ENCODE data around the gene GAL3ST2. TPM values are rescaled to one million over a fixed set of nuclear protein-coding genes. Genes with fewer than 3 reads are reported as not detected.
"Not testable (repeated sequence)": the region's sequence is repeated elsewhere in the genome, so short reads cannot be mapped to it uniquely, and the experiment has no call there.

GAL3ST2 gene
- total and polyA plus RNA-seq, 4 donors: 0.40 TPM; not detected in 3

DNA sequence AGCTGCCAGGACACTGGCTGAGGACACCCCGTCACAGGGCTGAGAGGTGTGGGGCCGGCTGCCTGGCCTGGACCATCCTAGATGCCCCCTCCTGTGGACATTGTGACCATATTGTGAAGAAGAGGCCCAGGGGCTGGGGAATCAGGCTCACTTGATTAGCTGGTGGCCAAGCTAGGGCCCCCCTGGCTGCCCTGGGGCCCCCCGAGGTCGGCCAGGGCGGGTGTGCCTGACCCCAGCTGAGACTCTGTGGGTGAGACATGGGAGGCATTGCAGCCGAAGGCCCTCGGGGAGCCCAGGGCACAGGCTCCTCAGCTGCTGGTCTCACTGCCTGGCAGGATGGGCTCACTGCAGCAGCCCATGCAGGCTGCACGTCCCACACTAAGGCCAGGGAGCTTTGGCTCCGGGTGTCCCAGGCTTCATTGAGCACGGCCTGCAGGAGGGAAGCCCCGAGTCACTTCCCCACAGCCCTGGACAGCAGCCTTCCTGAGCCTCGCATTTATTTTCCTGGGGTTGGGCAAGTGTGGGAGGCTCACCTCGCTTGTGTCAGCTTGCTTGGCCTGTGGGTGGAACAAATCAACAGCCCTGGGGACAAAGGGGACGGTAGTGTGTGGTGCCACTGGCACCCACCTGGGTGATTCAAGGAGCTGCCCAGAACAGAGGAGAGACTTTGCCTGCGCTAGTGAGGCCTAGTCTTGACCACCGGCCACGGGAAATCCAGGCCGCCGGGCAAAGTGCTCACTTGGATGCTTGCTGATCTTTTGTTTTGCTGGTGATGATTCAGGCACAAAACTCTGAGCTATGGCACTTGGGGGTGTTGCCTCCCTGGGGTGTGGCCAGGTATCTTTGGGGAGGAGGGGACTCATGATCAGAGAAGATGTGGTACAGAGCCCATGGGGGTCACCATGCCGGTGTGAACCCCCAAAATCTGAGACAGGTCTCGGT lies 1.3 kb downstream of the GAL3ST2 start:
- WGBS, 2 donors: 79% methylated on average over 18 to 21 of the region's 21 CpGs
- H3K27me3 ChIP-seq (ENCODE audit: control insufficient read depth in 3 of 3, insufficient read depth in 3 of 3, low read length in 2 of 3): no peaks in the 10 kb centered on the region

DNA sequence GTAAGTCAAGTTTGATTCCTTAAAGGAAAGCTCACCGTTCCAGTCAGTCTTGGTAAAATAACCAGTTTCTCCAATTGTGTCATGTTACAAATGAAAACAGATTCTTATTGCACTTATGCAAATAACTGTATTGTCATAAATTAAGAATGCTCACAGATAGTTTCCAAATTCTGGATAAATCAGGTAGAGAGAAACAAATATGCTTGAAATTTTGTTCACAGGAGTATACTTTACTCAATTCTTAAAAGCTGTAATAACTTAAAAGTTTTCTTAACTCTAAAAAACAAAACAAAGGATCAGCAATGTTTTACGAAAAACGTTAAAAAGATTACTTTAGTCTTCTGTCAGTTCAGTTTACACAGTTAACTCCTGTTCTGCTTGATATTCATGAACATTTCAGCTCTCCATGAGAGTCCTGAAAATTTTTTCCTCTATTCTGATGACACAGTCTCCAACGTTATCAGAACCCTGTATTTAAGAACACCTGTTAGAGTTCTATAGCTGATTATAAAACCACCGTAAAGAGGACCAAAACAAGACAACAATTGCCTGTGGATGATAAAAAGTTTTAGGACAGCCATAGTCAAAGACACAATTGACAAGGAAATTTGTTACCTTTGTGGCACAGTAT lies 4.4 kb downstream of the GAL3ST2 start:
- ATAC-seq (ENCODE audit: insufficient read depth, low FRiP score) (no peak), DNase-seq (no peak)
- Histone ChIP-seq H3K27me3 (ENCODE audit: control insufficient read depth in 3 of 3, insufficient read depth in 3 of 3, low read length in 2 of 3) (peaks cover 0 to under 1% (median 0%) of the 10 kb centered on the region in 3 donors), H3K9me3 (ENCODE audit: control insufficient read depth in 4 of 4, insufficient read depth in 3 of 4, low read length in 3 of 4) (no peaks in the 10 kb centered on the region), H3K27ac (ENCODE audit: low read depth in 1 of 2, low read length in 1 of 2) (no peak overlapping the region), H3K4me1 (ENCODE audit: control insufficient read depth in 5 of 5, insufficient read depth in 5 of 5, low read length in 5 of 5) (no peaks in the 10 kb centered on the region), H3K36me3 (ENCODE audit: control insufficient read depth in 4 of 4, insufficient read depth in 4 of 4, low read length in 4 of 4) (no peaks in the 10 kb centered on the region), H3K9ac (ENCODE audit: insufficient read depth in 1 of 2, low read length in 2 of 2) (no peak overlapping the region), H3K4me3 (no peak overlapping the region)
- WGBS, 2 donors: 87 to 90% methylated on average over 5 of the region's 5 CpGs
- TF ChIP-seq, protein P1, sequence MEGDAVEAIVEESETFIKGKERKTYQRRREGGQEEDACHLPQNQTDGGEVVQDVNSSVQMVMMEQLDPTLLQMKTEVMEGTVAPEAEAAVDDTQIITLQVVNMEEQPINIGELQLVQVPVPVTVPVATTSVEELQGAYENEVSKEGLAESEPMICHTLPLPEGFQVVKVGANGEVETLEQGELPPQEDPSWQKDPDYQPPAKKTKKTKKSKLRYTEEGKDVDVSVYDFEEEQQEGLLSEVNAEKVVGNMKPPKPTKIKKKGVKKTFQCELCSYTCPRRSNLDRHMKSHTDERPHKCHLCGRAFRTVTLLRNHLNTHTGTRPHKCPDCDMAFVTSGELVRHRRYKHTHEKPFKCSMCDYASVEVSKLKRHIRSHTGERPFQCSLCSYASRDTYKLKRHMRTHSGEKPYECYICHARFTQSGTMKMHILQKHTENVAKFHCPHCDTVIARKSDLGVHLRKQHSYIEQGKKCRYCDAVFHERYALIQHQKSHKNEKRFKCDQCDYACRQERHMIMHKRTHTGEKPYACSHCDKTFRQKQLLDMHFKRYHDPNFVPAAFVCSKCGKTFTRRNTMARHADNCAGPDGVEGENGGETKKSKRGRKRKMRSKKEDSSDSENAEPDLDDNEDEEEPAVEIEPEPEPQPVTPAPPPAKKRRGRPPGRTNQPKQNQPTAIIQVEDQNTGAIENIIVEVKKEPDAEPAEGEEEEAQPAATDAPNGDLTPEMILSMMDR (IDR thresholded peaks at IDR 0.05; ENCODE audit: control extremely low read depth, extremely low read depth): no peak

More for the DNA sequence above, 1.3 kb downstream of the GAL3ST2 start:
- Histone ChIP-seq H3K36me3 (ENCODE audit: control insufficient read depth in 4 of 4, insufficient read depth in 4 of 4, low read length in 4 of 4) (no peaks in the 10 kb centered on the region), H3K4me3 (no peak overlapping the region), H3K27ac (ENCODE audit: low read depth in 1 of 2, low read length in 1 of 2) (no peak overlapping the region), H3K9me3 (ENCODE audit: control insufficient read depth in 4 of 4, insufficient read depth in 3 of 4, low read length in 3 of 4) (no peaks in the 10 kb centered on the region), H3K4me1 (ENCODE audit: control insufficient read depth in 5 of 5, insufficient read depth in 5 of 5, low read length in 5 of 5) (peaks cover 0 to 8% (median 0%) of the 10 kb centered on the region in 5 donors), H3K9ac (ENCODE audit: insufficient read depth in 1 of 2, low read length in 2 of 2) (no peak overlapping the region)
- DNase-seq (no peak), ATAC-seq (ENCODE audit: insufficient read depth, low FRiP score) (no peak)
- TF ChIP-seq, protein P1 (IDR thresholded peaks at IDR 0.05; ENCODE audit: control extremely low read depth, extremely low read depth): no peak

DNA sequence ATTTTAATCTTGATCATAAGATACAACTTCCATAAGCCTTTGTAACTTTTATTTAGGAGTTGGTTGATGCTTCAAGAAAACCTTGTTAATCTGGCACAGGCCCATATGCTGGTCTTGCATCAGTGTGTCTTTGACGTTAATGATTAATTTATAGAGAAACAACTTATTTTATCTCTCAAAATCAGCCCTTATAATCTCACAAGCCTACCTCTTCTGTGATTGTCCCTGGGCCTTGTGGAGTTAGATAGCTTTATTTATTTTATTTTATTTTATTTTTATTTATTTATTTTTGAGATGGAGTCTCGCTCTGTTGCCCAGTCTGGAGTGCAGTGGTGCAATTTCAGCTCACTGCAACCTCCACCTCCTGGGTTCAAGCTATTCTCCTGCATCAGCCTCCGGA lies 5.4 kb downstream of the GAL3ST2 start:
- H3K9me3 ChIP-seq (ENCODE audit: control insufficient read depth in 4 of 4, insufficient read depth in 3 of 4, low read length in 3 of 4); DNase-seq; H3K9ac ChIP-seq (ENCODE audit: insufficient read depth in 1 of 2, low read length in 2 of 2); ATAC-seq (ENCODE audit: insufficient read depth, low FRiP score); H3K4me3 ChIP-seq; H3K36me3 ChIP-seq (ENCODE audit: control insufficient read depth in 4 of 4, insufficient read depth in 4 of 4, low read length in 4 of 4); H3K27me3 ChIP-seq (ENCODE audit: control insufficient read depth in 3 of 3, insufficient read depth in 3 of 3, low read length in 2 of 3); H3K4me1 ChIP-seq (ENCODE audit: control insufficient read depth in 5 of 5, insufficient read depth in 5 of 5, low read length in 5 of 5); H3K27ac ChIP-seq (ENCODE audit: low read depth in 1 of 2, low read length in 1 of 2): not testable (repeated sequence)
- WGBS, 2 donors: 90 to 96% methylated on average over 3 of the region's 3 CpGs

DNA sequence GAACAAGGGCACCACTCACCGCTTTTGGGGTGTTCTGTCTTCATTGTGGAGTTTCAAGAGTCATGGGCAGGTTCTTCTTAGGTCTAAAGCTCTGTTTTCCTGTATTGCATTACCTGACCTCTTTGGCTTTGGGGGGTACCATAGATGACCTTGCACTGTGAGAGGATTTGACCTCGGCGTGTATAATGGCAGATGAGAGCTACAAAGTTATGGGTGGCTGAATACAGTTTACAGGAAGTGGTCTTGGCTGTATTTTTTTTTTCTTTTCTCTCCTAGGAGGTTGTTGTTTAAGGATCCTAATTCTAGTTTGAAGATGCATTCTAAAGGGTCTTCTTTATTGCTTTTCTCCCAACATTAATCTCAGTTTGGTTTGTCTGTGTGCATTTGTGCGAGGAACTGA lies 11.5 kb downstream of the GAL3ST2 start:
- H3K36me3 ChIP-seq (ENCODE audit: control insufficient read depth in 4 of 4, insufficient read depth in 4 of 4, low read length in 4 of 4): no peaks in the 10 kb centered on the region
- no peak for DNase-seq
- H3K9ac ChIP-seq (ENCODE audit: insufficient read depth in 1 of 2, low read length in 2 of 2): no peak overlapping the region
- H3K4me1 ChIP-seq (ENCODE audit: control insufficient read depth in 5 of 5, insufficient read depth in 5 of 5, low read length in 5 of 5): no peaks in the 10 kb centered on the region
- no peaks in the 10 kb centered on the region for H3K9me3 ChIP-seq (ENCODE audit: control insufficient read depth in 4 of 4, insufficient read depth in 3 of 4, low read length in 3 of 4)
- H3K27ac ChIP-seq (ENCODE audit: low read depth in 1 of 2, low read length in 1 of 2): no peak overlapping the region
- no peak overlapping the region for H3K4me3 ChIP-seq
- WGBS, 2 donors: 89 to 91% methylated on average over 4 of the region's 4 CpGs
- TF ChIP-seq, protein P1 (IDR thresholded peaks at IDR 0.05; ENCODE audit: control extremely low read depth, extremely low read depth): no peak
- H3K27me3 ChIP-seq (ENCODE audit: control insufficient read depth in 3 of 3, insufficient read depth in 3 of 3, low read length in 2 of 3): peaks cover 0 to 3% (median 0%) of the 10 kb centered on the region in 3 donors
- ATAC-seq (ENCODE audit: insufficient read depth, low FRiP score): no peak
